IPS-15b (cell line): ENCODE measurements around the gene DAND5.
"Not testable (repeated sequence)": the region's sequence is repeated elsewhere in the genome, so short reads cannot be mapped to it uniquely, and the experiment has no call there.

Experiments
- H3K27me3 ChIP-seq: one replicate; pipeline ENCODE4 v1.6.1; 2013; ENCODE audit warnings: low read length; ENCODE audit not compliant: control insufficient read depth, insufficient read depth
- H3K36me3 ChIP-seq: one replicate; pipeline ENCODE4 v1.6.1; 2013; ENCODE audit warnings: low read length; ENCODE audit not compliant: control insufficient read depth, insufficient read depth
- H3K4me1 ChIP-seq: one replicate; pipeline ENCODE4 v1.6.1; 2013; ENCODE audit warnings: mild to moderate bottlenecking, low read length; ENCODE audit not compliant: control insufficient read depth, insufficient read depth
- H3K4me3 ChIP-seq: one replicate; pipeline ENCODE4 v1.5.1; 2013; ENCODE audit warnings: low read depth, low read length
- H3K9ac ChIP-seq: one replicate; pipeline ENCODE4 v1.6.1; 2013; ENCODE audit warnings: low read depth, mild to moderate bottlenecking, low read length
- H3K9me3 ChIP-seq: one replicate; pipeline ENCODE4 v1.6.1; 2013; ENCODE audit warnings: mild to moderate bottlenecking, low read length; ENCODE audit not compliant: control insufficient read depth, insufficient read depth

The DAND5 gene

DNA sequence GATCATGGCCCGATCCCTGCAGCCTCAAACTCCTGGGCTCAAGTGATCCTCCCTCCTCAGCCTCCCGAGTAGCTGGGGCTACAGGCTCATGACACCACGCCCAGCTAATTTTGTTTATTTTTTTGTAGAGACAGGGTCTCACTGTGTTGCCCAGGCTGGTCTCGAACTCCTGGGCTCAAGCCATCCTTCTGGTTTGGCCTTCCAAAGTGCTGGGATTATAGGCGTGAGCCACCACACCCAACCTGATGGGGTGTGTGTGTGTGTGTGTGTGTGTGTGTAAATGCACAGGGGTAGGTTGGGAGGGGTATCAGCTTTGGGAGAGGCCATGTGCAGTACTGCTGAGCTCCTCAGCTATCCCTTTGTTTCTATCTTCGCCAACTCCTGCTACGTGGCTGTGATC is 6.7 kb downstream of the DAND5 start:
- not testable (repeated sequence) for H3K27me3 ChIP-seq, H3K9me3 ChIP-seq, H3K4me3 ChIP-seq, H3K36me3 ChIP-seq, H3K9ac ChIP-seq, H3K4me1 ChIP-seq

DNA sequence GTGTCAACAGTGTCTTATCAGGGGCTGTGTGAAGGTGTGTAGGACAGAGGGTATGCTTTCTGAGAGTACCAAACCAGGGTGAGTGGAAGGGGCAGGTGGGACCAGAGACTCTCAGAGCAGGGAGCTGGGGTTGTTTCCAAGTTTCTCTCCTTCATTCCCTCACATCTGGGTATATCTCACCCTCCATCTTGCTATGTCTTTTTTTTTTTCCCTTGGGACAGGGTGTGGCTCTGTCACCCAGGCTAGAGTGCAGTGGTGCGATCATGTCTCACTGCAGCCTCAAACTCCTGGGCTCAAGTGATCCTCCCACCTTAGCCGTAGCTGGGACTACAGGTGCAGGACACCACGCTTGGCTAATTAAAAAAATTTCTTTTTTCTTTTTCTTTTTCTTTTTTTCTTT is 10.6 kb downstream of the DAND5 start:
- Histone ChIP-seq H3K4me1 (no peaks in the 10 kb centered on the region), H3K36me3 (no peaks in the 10 kb centered on the region), H3K27me3 (peaks cover 30% of the 10 kb centered on the region), H3K9me3 (no peaks in the 10 kb centered on the region), H3K9ac (no peak overlapping the region), H3K4me3 (no peak overlapping the region)

DNA sequence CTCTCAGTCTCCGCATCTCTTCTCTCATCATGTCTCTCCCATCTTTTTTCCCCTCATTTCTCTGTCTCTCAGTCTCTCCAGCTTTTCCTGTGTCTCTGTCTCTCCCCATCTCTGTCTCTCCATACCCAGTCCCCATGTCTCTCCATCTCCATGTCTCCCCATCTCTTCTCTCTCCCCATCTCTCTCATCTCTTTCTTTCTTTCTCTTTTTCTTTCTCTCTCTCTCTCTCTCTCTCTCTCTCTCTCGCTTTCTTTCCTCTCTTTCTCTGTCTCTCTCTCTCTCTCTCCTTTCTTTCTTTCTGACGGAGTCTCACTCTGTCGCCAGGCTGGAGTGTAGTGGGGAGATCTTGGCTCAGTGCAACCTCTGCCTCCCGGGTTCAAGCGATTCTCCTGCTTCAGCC is 13.3 kb downstream of the DAND5 start:
- H3K36me3 ChIP-seq: no peaks in the 10 kb centered on the region
- peaks cover 2% of the 10 kb centered on the region for H3K4me1 ChIP-seq
- peaks cover 45% of the 10 kb centered on the region for H3K27me3 ChIP-seq
- H3K9ac ChIP-seq: no peak overlapping the region
- H3K4me3 ChIP-seq: no peak overlapping the region
- no peaks in the 10 kb centered on the region for H3K9me3 ChIP-seq

- H3K4me1 ChIP-seq: peaks cover 2% of the 10 kb centered on the region
These were observed 13.7 kb downstream of the DAND5 start for GRCh38 chr19:12983091-12983490.

GRCh38 chr19:12983542-12984142 is 14.3 kb downstream of the DAND5 start:
- Histone ChIP-seq H3K9ac (no peak overlapping the region), H3K4me3 (peak overlapping the region; percentile 35), H3K4me1 (peaks cover 2% of the 10 kb centered on the region), H3K27me3 (peaks cover 51% of the 10 kb centered on the region), H3K9me3 (no peaks in the 10 kb centered on the region), H3K36me3 (no peaks in the 10 kb centered on the region)

More at GRCh38 chr19:12983091-12983490, 13.7 kb downstream of the DAND5 start:
- Histone ChIP-seq H3K27me3 (peaks cover 46% of the 10 kb centered on the region), H3K36me3 (no peaks in the 10 kb centered on the region), H3K9ac (no peak overlapping the region), H3K4me3 (peak overlapping the region; percentile 35), H3K9me3 (no peaks in the 10 kb centered on the region)

DNA sequence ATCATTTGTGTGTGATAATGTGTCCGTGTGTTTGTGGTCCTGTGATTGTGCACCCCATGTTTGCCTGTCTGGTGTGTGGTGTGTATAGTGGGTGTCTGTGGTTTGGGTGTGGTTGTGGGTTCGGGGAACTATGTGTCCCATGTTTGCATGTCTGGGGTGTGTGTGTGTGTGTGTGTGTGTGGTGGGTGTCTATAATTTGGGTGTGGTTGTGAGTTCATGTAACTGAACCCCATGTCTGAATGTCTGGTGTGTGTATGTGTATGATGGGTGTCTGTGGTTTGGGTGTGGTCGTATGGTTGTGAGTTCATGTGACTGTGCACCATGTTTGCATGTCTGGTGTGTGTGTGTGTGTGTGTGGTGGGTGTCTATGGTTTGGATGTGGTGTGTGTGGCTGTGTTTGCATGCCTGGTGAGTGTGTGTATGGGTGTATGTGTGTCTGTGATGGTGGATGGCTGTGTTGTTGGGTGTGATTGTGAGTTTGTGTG is 14.8 kb downstream of the DAND5 start:
- Histone ChIP-seq H3K9ac (no peak overlapping the region), H3K4me3 (no peak overlapping the region), H3K4me1 (peaks cover 2% of the 10 kb centered on the region)

DNA sequence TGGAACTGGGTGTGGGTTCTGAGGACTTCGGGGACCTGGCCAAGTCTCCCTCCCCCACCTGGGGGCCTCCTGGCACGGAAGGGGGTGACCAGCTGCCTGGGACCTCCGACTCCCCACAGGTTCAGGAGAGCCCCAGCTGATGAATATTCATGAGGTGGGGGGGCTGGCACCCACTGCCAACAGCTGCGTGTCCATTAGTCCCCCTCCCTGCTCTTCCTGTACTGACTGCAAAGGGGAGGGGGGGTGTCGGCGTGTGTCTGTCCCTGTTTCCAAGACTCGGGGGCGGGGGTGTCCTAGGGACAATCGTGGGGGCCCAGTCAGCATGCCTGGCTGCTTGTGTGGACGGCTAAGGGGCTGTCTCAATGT is 15.3 kb downstream of the DAND5 start:
- peaks cover 59% of the 10 kb centered on the region for H3K27me3 ChIP-seq
- peaks cover 2% of the 10 kb centered on the region for H3K4me1 ChIP-seq
- H3K36me3 ChIP-seq: no peaks in the 10 kb centered on the region
- no peak overlapping the region for H3K9ac ChIP-seq
- no peak overlapping the region for H3K4me3 ChIP-seq
- H3K9me3 ChIP-seq: no peaks in the 10 kb centered on the region

More for the DNA sequence above, 14.8 kb downstream of the DAND5 start:
- H3K36me3 ChIP-seq: no peaks in the 10 kb centered on the region
- no peaks in the 10 kb centered on the region for H3K9me3 ChIP-seq
- H3K27me3 ChIP-seq: peaks cover 55% of the 10 kb centered on the region

DNA sequence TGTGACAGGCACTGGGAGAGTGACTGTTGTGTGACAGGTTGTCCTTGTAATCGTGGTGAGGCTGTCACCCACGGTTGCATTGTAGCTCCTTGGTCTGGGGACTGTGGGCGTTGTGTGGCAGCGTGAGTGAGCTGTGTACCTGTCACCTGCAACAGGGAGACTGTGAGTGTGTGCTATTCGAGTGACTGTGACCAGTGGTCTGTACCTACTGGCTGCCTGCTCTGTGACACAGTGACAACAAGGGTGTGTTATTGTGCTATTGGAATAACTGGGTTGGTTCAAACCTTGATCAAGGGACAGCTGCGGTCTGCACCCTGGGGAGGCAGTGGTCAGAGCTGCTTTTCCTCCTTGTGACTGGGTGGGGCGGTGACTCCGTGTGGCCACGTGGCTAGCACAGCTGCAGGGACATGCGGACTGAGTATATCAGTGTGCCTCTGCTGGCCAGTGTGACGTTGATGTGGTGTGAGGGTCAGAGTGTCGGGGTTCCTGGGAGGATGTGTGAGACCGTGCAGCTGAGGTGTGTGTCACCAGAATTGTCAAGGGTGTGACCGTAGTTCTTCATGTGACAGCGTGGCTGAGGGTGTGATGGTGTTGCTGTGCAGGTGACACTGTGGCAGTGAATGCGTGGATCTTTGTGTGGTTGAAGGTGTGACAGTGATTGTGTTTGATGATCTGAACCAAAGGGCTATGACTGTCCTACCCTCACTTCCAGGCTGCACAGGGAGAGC is 15.8 kb downstream of the DAND5 start:
- Histone ChIP-seq H3K27me3 (peaks cover 64% of the 10 kb centered on the region), H3K4me3 (peak overlapping the region; percentile 8), H3K9me3 (no peaks in the 10 kb centered on the region)

DNA sequence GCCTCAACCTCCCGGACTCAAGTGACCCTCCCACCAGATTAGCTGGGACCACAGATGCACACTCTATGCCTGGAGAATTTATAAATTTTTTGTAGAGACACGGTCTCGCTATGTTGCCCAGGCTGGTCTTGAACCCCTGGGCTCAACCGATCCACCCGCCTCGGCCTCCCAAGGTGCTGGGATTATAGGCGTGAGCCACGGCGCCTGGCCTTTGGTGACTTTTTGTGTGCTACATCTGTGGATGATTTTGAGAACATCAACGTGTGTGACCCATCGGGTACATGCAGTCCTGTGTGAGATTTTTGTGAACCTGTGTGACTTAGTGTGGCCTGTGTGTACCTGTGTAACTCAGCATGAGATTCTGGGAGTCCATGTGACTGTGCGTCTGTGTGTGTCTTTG is 17.4 kb downstream of the DAND5 start:
- Histone ChIP-seq H3K9me3 (no peaks in the 10 kb centered on the region), H3K9ac (no peak overlapping the region)

More for the DNA sequence above, 15.8 kb downstream of the DAND5 start:
- Histone ChIP-seq H3K4me1 (peaks cover 2% of the 10 kb centered on the region), H3K9ac (no peak overlapping the region), H3K36me3 (no peaks in the 10 kb centered on the region)

DNA sequence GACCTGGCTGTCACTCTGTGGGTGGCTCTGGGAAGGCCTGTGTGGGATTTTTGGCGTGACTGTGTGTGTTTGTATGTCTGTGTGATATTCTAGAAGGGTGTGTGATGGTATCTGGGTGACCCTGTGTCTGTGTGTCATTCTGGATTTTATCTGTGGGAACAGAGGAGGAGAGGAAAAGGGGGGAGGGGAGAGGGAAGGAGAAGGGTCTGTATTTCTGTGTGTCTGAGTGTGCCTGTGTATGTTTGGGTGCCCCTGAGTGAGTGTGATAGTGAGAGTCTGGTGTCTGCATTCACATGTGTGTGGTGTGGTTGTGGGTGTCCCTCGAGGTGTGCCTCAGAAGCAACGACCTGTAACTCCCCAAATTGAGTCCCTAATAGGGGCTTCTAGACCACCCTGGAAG is 17.8 kb downstream of the DAND5 start:
- Histone ChIP-seq H3K36me3 (no peaks in the 10 kb centered on the region), H3K4me1 (peaks cover 2% of the 10 kb centered on the region), H3K9ac (no peak overlapping the region), H3K9me3 (no peaks in the 10 kb centered on the region), H3K27me3 (peaks cover 71% of the 10 kb centered on the region), H3K4me3 (no peak overlapping the region)

More for the DNA sequence above, 17.4 kb downstream of the DAND5 start:
- H3K4me1 ChIP-seq: peaks cover 2% of the 10 kb centered on the region
- no peak overlapping the region for H3K4me3 ChIP-seq
- no peaks in the 10 kb centered on the region for H3K36me3 ChIP-seq
- peaks cover 74% of the 10 kb centered on the region for H3K27me3 ChIP-seq

DNA sequence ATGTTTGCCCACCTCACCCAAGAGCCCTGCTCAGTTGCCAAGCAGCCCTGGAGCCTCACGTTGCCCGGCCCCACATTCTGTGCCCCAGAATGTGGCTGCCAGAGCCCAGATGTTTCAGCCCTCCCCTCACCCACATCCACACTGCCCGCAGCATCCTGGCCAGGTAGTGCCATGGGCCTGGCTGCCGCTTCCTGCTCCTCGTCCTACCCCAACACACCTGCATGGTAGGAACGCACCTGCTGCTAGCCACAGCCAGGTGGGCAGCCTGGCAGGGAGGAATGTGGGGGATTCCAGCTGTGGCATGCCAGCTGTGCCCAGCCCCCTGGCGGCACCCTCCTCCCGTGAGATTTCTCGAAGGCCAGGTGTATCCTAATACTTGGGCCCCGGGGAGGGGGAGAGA is 18.4 kb downstream of the DAND5 start:
- Histone ChIP-seq H3K27me3 (peaks cover 70% of the 10 kb centered on the region), H3K9ac (no peak overlapping the region), H3K36me3 (no peaks in the 10 kb centered on the region), H3K9me3 (no peaks in the 10 kb centered on the region), H3K4me3 (no peak overlapping the region), H3K4me1 (peaks cover 2% of the 10 kb centered on the region)

DNA sequence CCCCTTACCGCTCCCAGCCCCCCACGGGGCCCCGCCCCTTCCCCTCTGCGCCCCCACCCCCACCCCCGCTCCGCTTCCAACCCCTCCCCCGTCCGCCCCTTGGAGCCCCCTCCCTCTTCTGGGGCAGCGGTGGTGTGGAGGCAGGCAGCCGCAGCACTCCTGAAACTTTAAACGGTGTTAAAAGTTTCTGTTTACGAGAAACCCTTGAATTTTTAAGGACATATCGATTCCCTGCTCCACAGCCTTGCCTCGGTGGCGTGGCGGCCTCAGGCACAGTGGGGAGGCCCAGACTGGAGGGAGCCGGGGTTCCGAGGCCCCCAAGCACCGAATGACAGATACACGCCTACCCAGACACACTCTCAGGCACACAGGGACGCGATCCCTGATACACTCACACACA is 21.1 kb downstream of the DAND5 start:
- Histone ChIP-seq H3K9me3 (no peaks in the 10 kb centered on the region), H3K36me3 (no peaks in the 10 kb centered on the region), H3K9ac (no peak overlapping the region), H3K4me1 (peaks cover 2% of the 10 kb centered on the region), H3K27me3 (peaks cover 73% of the 10 kb centered on the region), H3K4me3 (no peak overlapping the region)
